ENCODE results near the gene OR8S1. TPM values are rescaled to one million over a fixed set of nuclear protein-coding genes. Genes with fewer than 3 reads are reported as not detected.
"Not testable (repeated sequence)": the region's sequence is repeated elsewhere in the genome, so short reads cannot be mapped to it uniquely, and the experiment has no call there.

The OR8S1 gene
- total RNA-seq, 1 experiment from 2014 or later, result not detected

- Histone ChIP-seq H3K9me3 (ENCODE audit: control insufficient read depth, insufficient read depth, low read depth, low read length) (peaks cover 5% of the 10 kb centered on the region; the same call in 1 of the 2 replicates), H3K27ac (ENCODE audit: low read length) (no peak overlapping the region), H3K27me3 (ENCODE audit: control insufficient read depth, insufficient read depth, low read length) (peaks cover 8% of the 10 kb centered on the region; the same call in 1 of the 2 replicates), H3K4me1 (ENCODE audit: control insufficient read depth, insufficient read depth, low read length) (no peaks in the 10 kb centered on the region), H3K4me3 (ENCODE audit: low read depth in 2 of 2, low read length in 2 of 2) (no peak overlapping the region), H3K36me3 (ENCODE audit: control insufficient read depth, insufficient read depth, low read length) (no peaks in the 10 kb centered on the region)
- no peak for TF ChIP-seq POLR2AphosphoS5 (IDR thresholded peaks at IDR 0.05; ENCODE audit: low read depth, low read length)
- TF ChIP-seq TCF7L2 (IDR thresholded peaks at IDR 0.05; ENCODE audit: low read depth, low read length), result no peak
- TF ChIP-seq CTCF (IDR thresholded peaks at IDR 0.05), result no peak
- no peak for TF ChIP-seq REST (IDR thresholded peaks at IDR 0.05; ENCODE audit: insufficient read depth in 1 of 2, low read depth in 2 of 2, low read length in 1 of 2)
- TF ChIP-seq SIN3A (IDR thresholded peaks at IDR 0.05; ENCODE audit: borderline replicate concordance, insufficient read depth, low read depth, low read length), result no peak
- intact Hi-C loops (cut with micrococcal nuclease; ENCODE audit: unreplicated experiment), result no loop called here
- in situ Hi-C loops (cut with HindIII; ENCODE audit: low pct_unique_long_range_greater_than_20kb, low sequenced_read_pairs), result no loop called here
- CTCF ChIA-PET, result no interaction called here
- POLR2A ChIA-PET, result no interaction called here
- ATAC-seq (no peak), DNase-seq (ENCODE audit: low read depth, low spot score) (no peak)
- no TSS peak for BruUV-seq (replicated peaks)
Observed at GRCh38 chr12:48512855-48513254, 12.6 kb upstream of the OR8S1 start.

- no peak for TF ChIP-seq CTCF (IDR thresholded peaks at IDR 0.05)
- no peak for TF ChIP-seq POLR2AphosphoS5 (IDR thresholded peaks at IDR 0.05; ENCODE audit: low read depth, low read length)
- no peak for TF ChIP-seq SIN3A (IDR thresholded peaks at IDR 0.05; ENCODE audit: borderline replicate concordance, insufficient read depth, low read depth, low read length)
- no peak for TF ChIP-seq REST (IDR thresholded peaks at IDR 0.05; ENCODE audit: insufficient read depth in 1 of 2, low read depth in 2 of 2, low read length in 1 of 2)
- no peak for TF ChIP-seq TCF7L2 (IDR thresholded peaks at IDR 0.05; ENCODE audit: low read depth, low read length)
- DNase-seq (ENCODE audit: low read depth, low spot score), result no peak
- Histone ChIP-seq H3K27me3 (ENCODE audit: control insufficient read depth, insufficient read depth, low read length) (peaks cover 6% of the 10 kb centered on the region; the same call in 1 of the 2 replicates), H3K27ac (ENCODE audit: low read length) (no peak overlapping the region), H3K4me1 (ENCODE audit: control insufficient read depth, insufficient read depth, low read length) (no peaks in the 10 kb centered on the region), H3K4me3 (ENCODE audit: low read depth in 2 of 2, low read length in 2 of 2) (no peak overlapping the region), H3K36me3 (ENCODE audit: control insufficient read depth, insufficient read depth, low read length) (no peaks in the 10 kb centered on the region), H3K9me3 (ENCODE audit: control insufficient read depth, insufficient read depth, low read depth, low read length) (peaks cover 5% of the 10 kb centered on the region; the same call in 1 of the 2 replicates)
- ChIA-PET POLR2A (no interaction called here), CTCF (no interaction called here)
- in situ Hi-C loops (cut with HindIII; ENCODE audit: low pct_unique_long_range_greater_than_20kb, low sequenced_read_pairs) (no loop called here), intact Hi-C loops (cut with micrococcal nuclease; ENCODE audit: unreplicated experiment) (no loop called here)
- no peak for ATAC-seq
- no TSS peak for BruUV-seq (replicated peaks)
Observed at GRCh38 chr12:48514728-48515127, 10.7 kb upstream of the OR8S1 start.

- H3K27me3 ChIP-seq (ENCODE audit: control insufficient read depth, insufficient read depth, low read length); H3K4me1 ChIP-seq (ENCODE audit: control insufficient read depth, insufficient read depth, low read length); POLR2A ChIA-PET; ATAC-seq; H3K9me3 ChIP-seq (ENCODE audit: control insufficient read depth, insufficient read depth, low read depth, low read length); H3K4me3 ChIP-seq (ENCODE audit: low read depth in 2 of 2, low read length in 2 of 2); intact Hi-C loops (cut with micrococcal nuclease; ENCODE audit: unreplicated experiment); H3K36me3 ChIP-seq (ENCODE audit: control insufficient read depth, insufficient read depth, low read length); in situ Hi-C loops (cut with HindIII; ENCODE audit: low pct_unique_long_range_greater_than_20kb, low sequenced_read_pairs); CTCF ChIA-PET; BruUV-seq (replicated peaks); DNase-seq (ENCODE audit: low read depth, low spot score); H3K27ac ChIP-seq (ENCODE audit: low read length): not testable (repeated sequence)
Observed at GRCh38 chr12:48520381-48520780, 5.1 kb upstream of the OR8S1 start.
